K562 (cell line): ENCODE measurements around the gene ADAMTS14. TPM values are rescaled to one million over a fixed set of nuclear protein-coding genes. Genes with fewer than 3 reads are reported as not detected.

Experiments
- ATAC-seq: fragments of 200-7000 bp; cut with Tn5 transposase; 3 replicates; pipeline ENCODE4 v1.9.1; 2020; ENCODE audit warnings: moderate library complexity
- BruUV-seq: library from RNA; stranded (reverse); fragments of 400-500 nt; replicated peaks from 2 replicates; lab custom pipeline; 2021; lab: Mats Ljungman, UMichigan
- CTCF ChIA-PET: fragments of 300-600 bp; formaldehyde crosslinking; extraction: SDS; loops from one replicate; lab custom pipeline; 2021; ENCODE audit warnings: low intra/inter-chr PET ratio; lab: Yijun Ruan, JAX
- POLR2A ChIA-PET: fragments of 300-600, 350-650 bp; sonication (Branson Sonifier 250); formaldehyde crosslinking; extraction: SDS; loops from one replicate; lab custom pipeline; 2021; ENCODE audit warnings: antibody characterized with exemption, inconsistent platforms; lab: Yijun Ruan, JAX
- DNase-seq, 4 experiments: peaks; one replicate each; pipeline versions ENCODE4 v3.0.0 to v3.0.0-alpha.2; 2011 to 2018; ENCODE audit warnings: low spot score in 3 of 4, mixed read lengths in 3 of 4; ENCODE audit errors: extremely low read depth in 1 of 4
- FAIRE-seq: peaks from 2 replicates; lab custom pipeline; 2011; peaks lifted over from hg19 to GRCh38; lab: Jason Lieb, UNC
- H2AFZ ChIP-seq: 2 replicates; pipeline ENCODE4 v1.6.0; 2011; ENCODE audit warnings: low read depth, low read length, control low read depth, inconsistent platforms
- H3K27ac ChIP-seq: fragments of 200-600 bp; 3 replicates; pipeline ENCODE4 v1.8.0; 2011; ENCODE audit warnings: low read depth, mild to moderate bottlenecking, control low read depth, inconsistent platforms, low read length, moderate library complexity, mixed read lengths; ENCODE audit errors: extremely low read depth
- H3K27me3 ChIP-seq, 2 experiments: fragments of 300-600 bp in 1 of 2; 2 replicates in 1 of 2; 3 replicates in 1 of 2; pipeline versions ENCODE4 v1.6.0 to v1.8.0; 2011; ENCODE audit warnings: inconsistent platforms in 2 of 2, low read length in 2 of 2, mild to moderate bottlenecking in 1 of 2, mixed read lengths in 1 of 2, moderate library complexity in 1 of 2; ENCODE audit not compliant: control insufficient read depth in 2 of 2, insufficient read depth in 2 of 2
- H3K36me3 ChIP-seq: fragments of 300-600 bp; 3 replicates; pipeline ENCODE4 v1.8.0; 2011; ENCODE audit warnings: mild to moderate bottlenecking, low read length, inconsistent platforms; ENCODE audit not compliant: control insufficient read depth, insufficient read depth
- H3K4me1 ChIP-seq, 2 experiments: fragments of 200-600 bp in 1 of 2; replicated peaks in 1 of 2; 2 replicates in 1 of 2; 3 replicates in 1 of 2; pipeline versions ENCODE4 v1.5.1 to v1.8.0; 2011; ENCODE audit warnings: inconsistent platforms in 2 of 2, low read length in 2 of 2, mild to moderate bottlenecking in 1 of 2, mixed read lengths in 1 of 2, moderate library complexity in 1 of 2; ENCODE audit not compliant: control insufficient read depth in 2 of 2, insufficient read depth in 2 of 2
- H3K4me2 ChIP-seq: 2 replicates; pipeline ENCODE4 v1.6.1; 2011; ENCODE audit warnings: low read length, control low read depth, inconsistent platforms, mixed read lengths; ENCODE audit not compliant: insufficient read depth
- H3K4me3 ChIP-seq: fragments of 200-600 bp; sonication (generic), shearing (Covaris generic); 2 replicates; pipeline ENCODE4 v1.5.1; 2016; ENCODE audit warnings: control low read depth, inconsistent platforms
- H3K79me2 ChIP-seq: fragments of 200-600 bp; 3 replicates; pipeline ENCODE4 v1.8.0; 2011; ENCODE audit warnings: low read length, inconsistent platforms; ENCODE audit not compliant: control insufficient read depth, insufficient read depth
- H3K9ac ChIP-seq, 2 experiments: 2 replicates each; pipeline versions ENCODE4 v1.6.0 to v1.6.1; 2011; ENCODE audit warnings: low read depth in 2 of 2, low read length in 2 of 2, control low read depth in 1 of 2, inconsistent platforms in 1 of 2, mild to moderate bottlenecking in 1 of 2, mixed read lengths in 1 of 2; ENCODE audit not compliant: insufficient read depth in 1 of 2
- H3K9me1 ChIP-seq: one replicate; pipeline ENCODE4 v1.6.0; 2011; ENCODE audit warnings: inconsistent platforms, mild to moderate bottlenecking, low read length, moderate library complexity; ENCODE audit not compliant: control insufficient read depth, insufficient read depth
- H3K9me3 ChIP-seq: replicated peaks from 2 replicates; pipeline ENCODE4 v1.5.1; 2011; ENCODE audit warnings: low read depth, low read length, inconsistent platforms; ENCODE audit not compliant: control insufficient read depth, insufficient read depth
- H4K20me1 ChIP-seq: replicated peaks from 2 replicates; pipeline ENCODE4 v1.6.1; 2011; ENCODE audit warnings: low read length, inconsistent platforms, mixed read lengths; ENCODE audit not compliant: control insufficient read depth, insufficient read depth
- NR1H2 ChIP-seq: sonication (generic); formaldehyde crosslinking; IDR thresholded peaks from 2 replicates; pipeline ENCODE4 v1.4.0; 2020; ENCODE audit warnings: mild to moderate bottlenecking, missing genetic modification reagents
- NR2C2 ChIP-seq, 2 experiments: fragments of 200-800 bp in 1 of 2; sonication (Bioruptor generic) in 1 of 2; sonication (generic) in 1 of 2; formaldehyde crosslinking in 1 of 2; IDR thresholded peaks; 2 replicates each; pipeline versions ENCODE4 v1.6.1 to v1.8.0; 2016 to 2022; ENCODE audit warnings: mild to moderate bottlenecking in 1 of 2, missing compliant biosample characterization in 1 of 2, missing genetic modification characterization in 1 of 2, missing genetic modification reagents in 1 of 2
- RAD21 ChIP-seq, 2 experiments: fragments of 250-450 bp in 1 of 2; fragments of 450-650 bp in 1 of 2; sonication (Bioruptor Pico) in 1 of 2; formaldehyde crosslinking in 1 of 2; IDR thresholded peaks in 1 of 2; conservative IDR thresholded peaks in 1 of 2; 2 replicates each; pipeline versions ENCODE4 v1.4.0 to v1.8.0; 2020 to 2022; ENCODE audit warnings: mild to moderate bottlenecking in 2 of 2, moderate library complexity in 1 of 2
- RCOR1 ChIP-seq, 2 experiments: IDR thresholded peaks; 2 replicates each; pipeline ENCODE4 v1.6.1; 2012; ENCODE audit warnings: low read depth in 2 of 2, low read length in 2 of 2, borderline replicate concordance in 1 of 2, improper control_type of control experiment in 1 of 2
- TBP ChIP-seq: optimal IDR thresholded peaks from 2 replicates; pipeline ENCODE3; 2011; ENCODE audit warnings: low read depth, low read length, improper control_type of control experiment
- ZFPM2 ChIP-seq: fragments of 250-450 bp; sonication (Bioruptor Pico); IDR thresholded peaks from 2 replicates; pipeline ENCODE4 v1.5.1; 2022; ENCODE audit warnings: mild to moderate bottlenecking
- WGBS: fragments of 100-300 bp; shearing (Covaris generic); methylation state at CpG from one replicate; pipeline ENCODE4 v1.1.6; 2016; ENCODE audit warnings: low coverage, mixed read lengths; ENCODE audit not compliant: insufficient coverage; ENCODE audit errors: missing lambda C conversion rate; 5-methylcytosine and 5-hydroxymethylcytosine counted together
- in situ Hi-C: fragments of 300-500 bp; cut with MboI; formaldehyde crosslinking; loops from 4 replicates; pipeline ENCODE4 v1.15.0; 2018; ENCODE audit warnings: inconsistent platforms, mixed read lengths
- intact Hi-C: fragments of 100-400 bp; cut with micrococcal nuclease; formaldehyde crosslinking; loops from 2 replicates; pipeline ENCODE4 v1.14.2; 2022
- polyA plus RNA-seq, 8 experiments: library from polyadenylated mRNA; depleted of rRNA in 4 of 8; stranded (reverse) in 5 of 8; unstranded in 3 of 8; fragments of >200 nt; fragmentation: Nextera tagmentation in 2 of 8; fragmentation: Illumina TruSeq in 1 of 8; extraction: Ambion mirVana in 2 of 8; extraction: Trizol in 1 of 8; gene quantifications; 2 replicates each; pipeline versions ENCODE4 v1.2.1 to v1.2.3, GENCODE V29; 2011 to 2014; ENCODE audit warnings: inconsistent platforms in 1 of 8, missing spikeins in 1 of 8
- total RNA-seq, 7 experiments: library from RNA; depleted of rRNA in 6 of 7; stranded (reverse); fragments of >200 nt in 6 of 7; fragmentation: Illumina TruSeq in 2 of 7; extraction: Trizol in 2 of 7; gene quantifications; 2 replicates each; pipeline versions ENCODE4 v1.2.1 to v1.2.3, GENCODE V29; 2011 to 2021; ENCODE audit warnings: low replicate concordance in 1 of 7
- TF ChIP-seq, protein P1 (sequence below): fragments of 250-450 bp; sonication (Bioruptor Pico); IDR thresholded peaks from 2 replicates; pipeline ENCODE4 v1.8.0; 2021; ENCODE audit warnings: mild to moderate bottlenecking, moderate library complexity
- TF ChIP-seq, protein P2 (sequence below): sonication (generic); formaldehyde crosslinking; IDR thresholded peaks from 2 replicates; pipeline ENCODE4 v1.8.0; 2022; ENCODE audit warnings: mild to moderate bottlenecking, missing genetic modification reagents, borderline replicate concordance

The ADAMTS14 gene
- total and polyA plus RNA-seq, 9 of the 15 experiments (the other 6 are each of a cell fraction or from before 2014, with no cell fraction given), result 0.04 to 37.4 (median 15.9) TPM

GRCh38 chr10:70677620-70678249 is 5.4 kb downstream of the ADAMTS14 start (continued):
- TF ChIP-seq RAD21 (CRISPR knock-in tag; conservative IDR thresholded peaks at IDR 0.05 in 1 of 2, IDR thresholded peaks at IDR 0.05 in 1 of 2) (0 out of 4 replicates have a peak, but pooled peaks of 1 of the 2 experiments have one; percentile 2), RCOR1 (IDR thresholded peaks at IDR 0.05; ENCODE audit: borderline replicate concordance in 1 of 2, low read depth in 2 of 2, low read length in 2 of 2) (peak in 1 of 2 experiments; percentile 35; a peak in 1 of 4 replicates), NR2C2 (CRISPR knock-in tag; IDR thresholded peaks at IDR 0.05) (no peak), NR2C2 (tag; IDR thresholded peaks at IDR 0.05) (peak; percentile 50; the same call in 1 of the 2 replicates)
- TF ChIP-seq, protein P1, sequence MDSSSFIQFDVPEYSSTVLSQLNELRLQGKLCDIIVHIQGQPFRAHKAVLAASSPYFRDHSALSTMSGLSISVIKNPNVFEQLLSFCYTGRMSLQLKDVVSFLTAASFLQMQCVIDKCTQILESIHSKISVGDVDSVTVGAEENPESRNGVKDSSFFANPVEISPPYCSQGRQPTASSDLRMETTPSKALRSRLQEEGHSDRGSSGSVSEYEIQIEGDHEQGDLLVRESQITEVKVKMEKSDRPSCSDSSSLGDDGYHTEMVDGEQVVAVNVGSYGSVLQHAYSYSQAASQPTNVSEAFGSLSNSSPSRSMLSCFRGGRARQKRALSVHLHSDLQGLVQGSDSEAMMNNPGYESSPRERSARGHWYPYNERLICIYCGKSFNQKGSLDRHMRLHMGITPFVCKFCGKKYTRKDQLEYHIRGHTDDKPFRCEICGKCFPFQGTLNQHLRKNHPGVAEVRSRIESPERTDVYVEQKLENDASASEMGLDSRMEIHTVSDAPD (CRISPR knock-in tag), result no peak

GRCh38 chr10:70678250-70678635 is 5.9 kb downstream of the ADAMTS14 start:
- TF ChIP-seq, protein P2, sequence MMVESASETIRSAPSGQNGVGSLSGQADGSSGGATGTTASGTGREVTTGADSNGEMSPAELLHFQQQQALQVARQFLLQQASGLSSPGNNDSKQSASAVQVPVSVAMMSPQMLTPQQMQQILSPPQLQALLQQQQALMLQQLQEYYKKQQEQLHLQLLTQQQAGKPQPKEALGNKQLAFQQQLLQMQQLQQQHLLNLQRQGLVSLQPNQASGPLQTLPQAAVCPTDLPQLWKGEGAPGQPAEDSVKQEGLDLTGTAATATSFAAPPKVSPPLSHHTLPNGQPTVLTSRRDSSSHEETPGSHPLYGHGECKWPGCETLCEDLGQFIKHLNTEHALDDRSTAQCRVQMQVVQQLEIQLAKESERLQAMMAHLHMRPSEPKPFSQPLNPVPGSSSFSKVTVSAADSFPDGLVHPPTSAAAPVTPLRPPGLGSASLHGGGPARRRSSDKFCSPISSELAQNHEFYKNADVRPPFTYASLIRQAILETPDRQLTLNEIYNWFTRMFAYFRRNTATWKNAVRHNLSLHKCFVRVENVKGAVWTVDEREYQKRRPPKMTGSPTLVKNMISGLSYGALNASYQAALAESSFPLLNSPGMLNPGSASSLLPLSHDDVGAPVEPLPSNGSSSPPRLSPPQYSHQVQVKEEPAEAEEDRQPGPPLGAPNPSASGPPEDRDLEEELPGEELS (CRISPR knock-in tag), result no peak
- TF ChIP-seq ZFPM2 (no peak), NR1H2 (CRISPR knock-in tag) (no peak), TBP (no peak)
- Histone ChIP-seq H3K9me3 (no peaks in the 10 kb centered on the region), H3K9ac (peak overlapping the region in 1 of 2 experiments; percentile 69; a peak in 2 of 4 replicates), H3K79me2 (peaks cover 92% of the 10 kb centered on the region), H3K27ac (no peak overlapping the region), H4K20me1 (no peaks in the 10 kb centered on the region), H3K4me2 (peak overlapping the region; percentile 49; the same call in 1 of the 2 replicates), H3K4me1 (peaks cover 76 to 77% of the 10 kb centered on the region in 2 experiments), H3K27me3 (no peaks in the 10 kb centered on the region), H3K4me3 (no peak overlapping the region), H3K9me1 (peaks cover 4% of the 10 kb centered on the region), H2AFZ (no peak overlapping the region), H3K36me3 (peaks cover 78% of the 10 kb centered on the region)
- 77% methylated on average over 1 of the region's 3 CpGs for WGBS
- FAIRE-seq (no peak), DNase-seq (no peak), ATAC-seq (no peak)
- CTCF ChIA-PET, result no interaction called here
- POLR2A ChIA-PET, result interaction anchor here (1.0 to 1.8 kb wide), 4 partner anchors 10 to 217 kb away, joined by 3 to 7 read pairs (median 5); no protein-coding TSS in a partner anchor
- intact Hi-C loops (no loop called here), in situ Hi-C loops (no loop called here)
- no TSS peak for BruUV-seq
